ENCODE results near the gene UIMC1.

Gene UIMC1

GRCh38 chr5:176864755-176865154 lies 141.8 kb downstream of the UIMC1 start:
- DNase-seq (ENCODE audit: low read depth in 2 of 2), result no peak
- no peak for TF ChIP-seq CTCF (IDR thresholded peaks at IDR 0.05; ENCODE audit: low read depth, low read length)
- no peak overlapping the region for H3K4me3 ChIP-seq (replicated peaks in 1 of 2; ENCODE audit: low read depth in 2 of 2, low read length in 2 of 2)

- no peak overlapping the region for H3K4me3 ChIP-seq (replicated peaks in 1 of 2; ENCODE audit: low read depth in 2 of 2, low read length in 2 of 2)
- DNase-seq (ENCODE audit: low read depth in 2 of 2), result no peak
- TF ChIP-seq CTCF (IDR thresholded peaks at IDR 0.05; ENCODE audit: low read depth, low read length), result no peak
These were observed 142.8 kb downstream of the UIMC1 start for GRCh38 chr5:176863765-176864098.

- no peak for TF ChIP-seq CTCF (IDR thresholded peaks at IDR 0.05; ENCODE audit: low read depth, low read length)
- H3K4me3 ChIP-seq (replicated peaks in 1 of 2; ENCODE audit: low read depth in 2 of 2, low read length in 2 of 2), result no peak overlapping the region
- no peak for DNase-seq (ENCODE audit: low read depth in 2 of 2)
These were observed 143.4 kb downstream of the UIMC1 start for GRCh38 chr5:176863041-176863764.

- no peak overlapping the region for H3K4me3 ChIP-seq (replicated peaks in 1 of 2; ENCODE audit: low read depth in 2 of 2, low read length in 2 of 2)
- no peak for DNase-seq (ENCODE audit: low read depth in 2 of 2)
- no peak for TF ChIP-seq CTCF (IDR thresholded peaks at IDR 0.05; ENCODE audit: low read depth, low read length)
These were observed 144.1 kb downstream of the UIMC1 start for GRCh38 chr5:176862330-176862995.

GRCh38 chr5:176861276-176861675 lies 145.3 kb downstream of the UIMC1 start:
- TF ChIP-seq CTCF (IDR thresholded peaks at IDR 0.05; ENCODE audit: low read depth, low read length), result no peak
- DNase-seq (ENCODE audit: low read depth in 2 of 2), result no peak
- H3K4me3 ChIP-seq (replicated peaks in 1 of 2; ENCODE audit: low read depth in 2 of 2, low read length in 2 of 2), result no peak overlapping the region

GRCh38 chr5:176860381-176860780 lies 146.2 kb downstream of the UIMC1 start:
- DNase-seq (ENCODE audit: low read depth in 2 of 2), result no peak
- no peak for TF ChIP-seq CTCF (IDR thresholded peaks at IDR 0.05; ENCODE audit: low read depth, low read length)
- no peak overlapping the region for H3K4me3 ChIP-seq (replicated peaks in 1 of 2; ENCODE audit: low read depth in 2 of 2, low read length in 2 of 2)

Data from cardiac fibroblast (primary cell).